ENCODE measurements around the gene NUCKS1. TPM values are rescaled to one million over a fixed set of nuclear protein-coding genes. Genes with fewer than 3 reads are reported as not detected.

NUCKS1 gene
- total and polyA plus RNA-seq, 2 of the 13 experiments (the other 11 are each of a cell fraction or from before 2014, with no cell fraction given), result 35.5 to 117 TPM

- TF ChIP-seq LBX2 (CRISPR knock-in tag; IDR thresholded peaks at IDR 0.05; ENCODE audit: borderline replicate concordance) (no peak), KMT2B (CRISPR knock-in tag; IDR thresholded peaks at IDR 0.05) (no peak), ZNF350 (CRISPR knock-in tag; IDR thresholded peaks at IDR 0.05; ENCODE audit: borderline replicate concordance, low read depth) (no peak), MEIS1 (CRISPR knock-in tag; IDR thresholded peaks at IDR 0.05; ENCODE audit: borderline replicate concordance) (0 out of 2 replicates have a peak, but pooled peaks have one; percentile 54), ZFP90 (CRISPR knock-in tag; IDR thresholded peaks at IDR 0.05; ENCODE audit: borderline replicate concordance) (no peak), ZNF512 (CRISPR knock-in tag; IDR thresholded peaks at IDR 0.05) (no peak), MEIS2 (CRISPR knock-in tag; IDR thresholded peaks at IDR 0.05) (0 out of 2 replicates have a peak, but pooled peaks have one; percentile 41), ZNF772 (CRISPR knock-in tag; IDR thresholded peaks at IDR 0.05) (no peak), TARDBP (CRISPR knock-in tag; IDR thresholded peaks at IDR 0.05) (peak; percentile 20; the same call in 1 of the 2 replicates), ZFP1 (CRISPR knock-in tag; IDR thresholded peaks at IDR 0.05) (no peak), HDAC6 (IDR thresholded peaks at IDR 0.05; ENCODE audit: low read depth, low read length) (no peak), ZNF607 (CRISPR knock-in tag; IDR thresholded peaks at IDR 0.05; ENCODE audit: borderline replicate concordance) (no peak), EED (CRISPR knock-in tag; IDR thresholded peaks at IDR 0.05) (no peak), ZNF780A (CRISPR knock-in tag; IDR thresholded peaks at IDR 0.05) (no peak), ZNF136 (CRISPR knock-in tag; IDR thresholded peaks at IDR 0.05; ENCODE audit: low read depth) (no peak), DBP (CRISPR knock-in tag; IDR thresholded peaks at IDR 0.05; ENCODE audit: not compliant biosample characterization) (no peak), SIN3B (IDR thresholded peaks at IDR 0.05; ENCODE audit: low read length) (no peak), RFX5 (IDR thresholded peaks at IDR 0.05; ENCODE audit: low read depth, low read length) (no peak), PRDM4 (CRISPR knock-in tag; IDR thresholded peaks at IDR 0.05; ENCODE audit: borderline replicate concordance) (no peak), FOXA3 (CRISPR knock-in tag; IDR thresholded peaks at IDR 0.05) (peak; percentile 96), ZNF576 (CRISPR knock-in tag; IDR thresholded peaks at IDR 0.05) (no peak), PATZ1 (CRISPR knock-in tag; IDR thresholded peaks at IDR 0.05) (0 out of 2 replicates have a peak, but pooled peaks have one; percentile 18), SALL1 (CRISPR knock-in tag; IDR thresholded peaks at IDR 0.05) (peak; percentile 78), ZNF777 (CRISPR knock-in tag; IDR thresholded peaks at IDR 0.05) (no peak), ZNF207 (IDR thresholded peaks at IDR 0.05; ENCODE audit: borderline replicate concordance) (no peak)
Observed at GRCh38 chr1:205703072-205703471, 46.9 kb downstream of the NUCKS1 start (continued).

All from HepG2 (cell line).